Tibial artery (tissue), 4 donors: ENCODE measurements around the gene GVQW3.

ENCODE experiments used
- DNase-seq, 2 donors: peaks; one replicate each; pipeline ENCODE4 v3.0.0-alpha.2; 2019
- H3K27ac ChIP-seq, 2 donors: fragments of 200-600 bp; sonication (generic) in 1 of 2; 1 replicate in 1 of 2; 2 replicates in 1 of 2; pipeline ENCODE4 v1.5.1; 2018 to 2019; ENCODE audit warnings: mild to moderate bottlenecking in 1 of 2
- H3K27me3 ChIP-seq, 2 donors: fragments of 200-600 bp; sonication (generic) in 1 of 2; one replicate each; pipeline versions ENCODE4 v1.5.1 to v1.6.0; 2016 to 2019
- H3K36me3 ChIP-seq, 3 donors: fragments of 200-600 bp; sonication (generic) in 2 of 3; one replicate each; pipeline ENCODE4 v1.5.1; 2016 to 2019; ENCODE audit warnings: mild to moderate bottlenecking in 2 of 3
- H3K4me1 ChIP-seq, 4 donors: fragments of 200-600 bp; sonication (generic) in 2 of 4; 1 replicate in 3 of 4; 2 replicates in 1 of 4; pipeline ENCODE4 v1.5.1; 2016 to 2019
- H3K4me3 ChIP-seq, 2 donors: fragments of 200-600 bp; sonication (generic) in 1 of 2; 1 replicate in 1 of 2; 2 replicates in 1 of 2; pipeline ENCODE4 v1.5.1; 2018 to 2019; ENCODE audit warnings: mild to moderate bottlenecking in 2 of 2
- H3K9me3 ChIP-seq, 3 donors: fragments of 200-600 bp; sonication (generic) in 1 of 3; one replicate each; pipeline ENCODE4 v1.5.1; 2016 to 2019
- CTCF ChIP-seq, 2 experiments: fragments of 200-600 bp in 1 of 2; fragments of 450-650 bp in 1 of 2; IDR thresholded peaks; one replicate each; pipeline ENCODE4 v1.5.1; 2017 to 2019; ENCODE audit warnings: antibody characterized with exemption in 2 of 2, mild to moderate bottlenecking in 1 of 2, moderate library complexity in 1 of 2
- intact Hi-C: fragments of 100-400 bp; cut with DNase I; formaldehyde crosslinking; loops from one replicate; pipeline ENCODE4 v1.15.0; 2023; ENCODE audit warnings: low total_unique reads

The GVQW3 gene

GRCh38 chr11:76455931-76456330, 74.8 kb downstream of the GVQW3 start:
- no peak overlapping the region for H3K27ac ChIP-seq
- H3K4me3 ChIP-seq, result no peak overlapping the region
- peaks cover 14 to 48% (median 25%) of the 10 kb centered on the region in 3 donors for H3K36me3 ChIP-seq
- H3K4me1 ChIP-seq, result no peaks in the 10 kb centered on the region
- H3K27me3 ChIP-seq, result no peaks in the 10 kb centered on the region
- no peak for DNase-seq
- H3K9me3 ChIP-seq, result no peaks in the 10 kb centered on the region
- intact Hi-C loops, result no loop called here
- no peak for TF ChIP-seq CTCF (IDR thresholded peaks at IDR 0.05)

GRCh38 chr11:76456571-76456970, 75.4 kb downstream of the GVQW3 start:
- no peak for DNase-seq
- intact Hi-C loops, result no loop called here
- no peaks in the 10 kb centered on the region for H3K4me1 ChIP-seq
- H3K4me3 ChIP-seq, result no peak overlapping the region
- no peak overlapping the region for H3K27ac ChIP-seq
- peaks cover 15 to 45% (median 27%) of the 10 kb centered on the region in 3 donors for H3K36me3 ChIP-seq
- H3K27me3 ChIP-seq, result no peaks in the 10 kb centered on the region
- TF ChIP-seq CTCF (IDR thresholded peaks at IDR 0.05), result no peak
- H3K9me3 ChIP-seq, result no peaks in the 10 kb centered on the region
